Upper lobe of left lung (tissue), 4 donors: ENCODE measurements around the gene SMAD1.

ENCODE experiments used
- CTCF ChIP-seq, 6 experiments: fragments of 450-650 bp in 4 of 6; fragments of 200-600 bp in 2 of 6; sonication (generic) in 2 of 6; IDR thresholded peaks; one replicate each; pipeline ENCODE4 v1.5.1; 2016 to 2019; ENCODE audit warnings: antibody characterized with exemption in 6 of 6
- EP300 ChIP-seq, 4 donors: sonication (generic); formaldehyde crosslinking; IDR thresholded peaks; one replicate each; pipeline ENCODE4 v1.5.1; 2017; ENCODE audit warnings: antibody characterized with exemption in 4 of 4, control low read depth in 2 of 4
- POLR2AphosphoS5 ChIP-seq, 2 donors: sonication (generic); formaldehyde crosslinking; IDR thresholded peaks; one replicate each; pipeline ENCODE4 v1.5.1; 2017; ENCODE audit warnings: antibody characterized with exemption in 2 of 2

- no peak for TF ChIP-seq POLR2AphosphoS5 (IDR thresholded peaks at IDR 0.05)
- TF ChIP-seq CTCF (IDR thresholded peaks at IDR 0.05), result no peak
- no peak for TF ChIP-seq EP300 (IDR thresholded peaks at IDR 0.05)
Measured at GRCh38 chr4:145521282-145521681, 39.6 kb downstream of the SMAD1 start.
